SH-SY5Y (cell line): ENCODE results near the gene GULP1.

Experiments used
- GATA2 ChIP-seq: IDR thresholded peaks from 2 replicates; pipeline ENCODE4 v1.6.1; 2011; ENCODE audit warnings: mild to moderate bottlenecking, low read depth, low read length
- GATA3 ChIP-seq: IDR thresholded peaks from 2 replicates; pipeline ENCODE4 v1.6.1; 2011; ENCODE audit warnings: low read depth, mild to moderate bottlenecking, low read length, moderate library complexity

DNA sequence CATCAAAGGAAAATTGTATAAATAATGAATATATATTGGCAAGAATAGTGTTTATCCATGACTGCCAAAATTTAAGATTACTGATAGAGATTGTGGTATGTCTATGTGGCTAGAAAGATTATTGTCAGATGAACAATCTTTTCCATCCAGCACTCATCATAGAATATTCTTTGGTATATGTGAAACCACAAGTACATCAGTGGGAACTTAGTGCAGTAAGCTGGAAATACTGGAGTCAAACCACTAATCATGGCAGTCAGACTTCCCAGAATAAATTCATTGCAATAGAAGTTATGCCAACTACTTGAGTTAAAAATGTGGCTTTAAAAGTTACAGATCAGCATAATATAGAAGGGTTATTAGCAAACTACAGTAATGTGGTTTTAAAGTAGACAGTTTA is 310.3 kb downstream of the GULP1 start:
- TF ChIP-seq GATA2 (no peak), GATA3 (no peak)
